ENCODE data around the gene ATP6V1G2. TPM values are rescaled to one million over a fixed set of nuclear protein-coding genes. Genes with fewer than 3 reads are reported as not detected.

Gene ATP6V1G2
- polyA plus RNA-seq, 10 donors, result 2.5 to 5.9 (median 3.9) TPM

DNA sequence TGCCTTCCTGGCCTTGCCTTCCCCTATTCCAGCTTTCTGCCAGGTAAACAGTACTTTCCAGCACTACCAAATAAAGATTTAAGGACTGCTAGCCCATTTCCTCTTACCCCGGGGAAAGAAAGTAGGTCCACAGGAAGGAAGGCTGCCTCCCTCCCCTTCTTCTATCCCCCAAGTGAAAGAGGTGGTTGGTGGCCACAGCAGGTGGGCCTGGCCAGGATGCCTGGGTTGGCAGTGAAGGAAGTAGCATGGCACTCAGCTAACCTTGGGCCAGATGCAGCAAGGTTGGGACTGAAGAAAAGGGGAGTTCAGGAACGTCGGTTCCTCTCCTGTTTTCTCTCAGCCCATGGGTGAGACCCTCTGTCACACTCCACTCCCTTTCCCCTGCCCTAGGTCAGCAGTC lies 9.9 kb upstream of the ATP6V1G2 start:
- DNase-seq, result no peak

DNA sequence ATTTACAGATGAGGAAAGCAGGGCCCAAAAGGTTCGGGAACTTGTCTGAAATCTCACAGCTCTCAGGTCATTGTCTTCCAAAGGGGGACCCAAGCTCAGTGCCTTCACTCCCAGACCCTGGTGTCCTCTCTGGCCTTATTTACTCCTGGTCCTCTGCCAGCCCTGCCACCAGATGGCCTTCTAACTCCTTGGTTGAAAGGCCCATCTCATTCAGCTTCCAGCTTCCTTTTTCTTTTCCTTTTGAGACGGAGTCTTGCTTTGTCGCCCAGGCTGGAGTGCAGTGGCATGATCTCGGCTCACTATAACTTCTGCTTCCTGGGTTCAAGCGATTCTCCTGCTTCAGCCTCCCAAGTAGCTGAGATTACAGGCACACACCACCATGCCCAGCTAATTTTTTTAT lies 5.0 kb upstream of the ATP6V1G2 start:
- peak in 2 of 3 donors; percentile 37 to 44 for DNase-seq

DNA sequence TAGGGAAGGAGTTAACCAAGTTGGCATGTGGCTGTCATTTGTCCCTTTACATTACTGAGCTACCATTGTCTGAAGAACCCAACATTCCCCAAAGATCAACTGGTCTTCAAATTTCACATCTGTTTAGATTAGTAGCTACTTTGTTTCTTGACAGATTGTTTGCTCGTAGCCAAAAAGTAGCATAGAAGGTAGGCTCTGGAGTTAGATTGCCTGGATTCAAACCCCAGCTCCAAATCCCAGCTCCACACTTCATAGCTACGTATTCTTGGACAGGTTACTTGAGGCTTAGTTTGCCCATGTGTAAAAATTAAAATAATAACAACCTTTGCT lies 2.1 kb upstream of the ATP6V1G2 start:
- no peak for DNase-seq

DNA sequence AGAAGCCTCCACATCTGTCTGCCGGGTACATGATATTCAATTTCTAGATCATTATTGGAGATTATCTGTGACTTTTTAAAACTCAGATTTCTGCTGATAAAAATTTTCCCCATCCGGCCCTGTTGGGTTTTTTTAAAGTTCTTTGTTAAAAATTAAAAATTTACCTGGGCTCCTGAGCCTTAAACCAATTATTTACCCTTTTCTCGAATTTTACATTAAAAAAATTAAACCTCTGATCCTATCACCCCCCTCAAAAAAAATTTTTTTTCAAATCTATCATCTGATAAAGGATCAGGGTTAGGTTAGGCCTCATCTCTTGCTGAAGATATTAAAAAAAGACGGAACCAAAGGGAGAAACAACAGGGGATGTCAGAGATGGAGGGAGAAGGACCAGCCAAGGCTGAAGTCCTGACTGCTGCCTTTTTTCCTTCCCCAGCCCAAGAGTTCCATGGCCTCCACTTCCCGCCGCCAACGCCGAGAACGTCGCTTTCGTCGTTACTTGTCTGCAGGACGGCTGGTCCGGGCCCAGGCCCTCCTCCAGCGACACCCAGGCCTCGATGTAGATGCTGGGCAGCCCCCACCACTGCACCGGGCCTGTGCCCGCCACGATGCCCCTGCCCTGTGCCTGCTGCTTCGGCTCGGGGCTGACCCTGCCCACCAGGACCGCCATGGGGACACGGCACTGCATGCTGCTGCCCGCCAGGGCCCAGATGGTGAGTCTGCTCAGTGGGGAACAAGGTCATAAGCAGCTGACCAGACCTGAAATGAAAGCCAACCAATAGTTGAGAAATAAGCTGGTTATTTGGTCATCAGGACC lies 1.5 kb upstream of the ATP6V1G2 start:
- DNase-seq, result no peak

DNA sequence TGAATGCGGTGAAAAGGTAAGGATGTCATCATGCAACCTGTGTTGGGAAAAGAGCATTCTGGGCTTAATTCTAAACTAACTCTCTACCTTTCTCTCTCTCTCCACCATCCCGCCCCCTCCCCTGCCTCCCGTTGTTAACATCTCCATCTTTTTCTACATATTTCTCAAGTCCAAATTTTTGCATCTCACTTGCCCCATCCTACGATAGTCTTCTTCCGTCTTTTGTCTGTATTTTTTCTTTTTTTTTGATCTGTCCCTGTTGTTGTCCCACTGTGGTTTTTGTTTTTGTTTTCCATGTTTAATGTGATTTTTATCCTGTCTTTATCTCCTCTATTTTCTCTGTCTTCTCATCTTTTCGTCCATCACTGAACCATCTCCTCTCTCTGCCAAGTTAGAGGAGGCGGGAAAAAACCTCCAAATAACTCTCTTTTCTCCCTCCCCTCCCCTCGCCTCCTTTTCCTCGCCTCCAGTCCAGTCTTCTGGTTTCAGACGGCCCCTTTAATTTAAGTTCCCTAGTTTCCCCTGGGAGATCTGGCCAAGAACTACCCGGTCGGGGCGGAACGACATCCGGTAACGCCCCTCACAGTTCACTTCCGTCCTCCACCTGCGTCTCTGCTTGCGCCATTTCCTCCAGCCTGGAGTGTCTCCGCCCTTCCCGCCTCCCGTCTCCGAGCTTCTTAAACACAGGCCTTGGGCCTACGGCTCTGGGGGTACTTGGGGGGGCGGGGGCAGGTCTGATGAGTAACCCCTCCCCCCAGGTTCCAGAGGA lies 734 bp upstream of the ATP6V1G2 start, which contains the start of gene NFKBIL1:
TSS of gene NFKBIL1 (plus strand) at position 651 of the 769 bp plus-strand sequence. CDS start at position 738, 87 bp downstream.
- DNase-seq, result peak; percentile 98 to 99 (median 99)

DNA sequence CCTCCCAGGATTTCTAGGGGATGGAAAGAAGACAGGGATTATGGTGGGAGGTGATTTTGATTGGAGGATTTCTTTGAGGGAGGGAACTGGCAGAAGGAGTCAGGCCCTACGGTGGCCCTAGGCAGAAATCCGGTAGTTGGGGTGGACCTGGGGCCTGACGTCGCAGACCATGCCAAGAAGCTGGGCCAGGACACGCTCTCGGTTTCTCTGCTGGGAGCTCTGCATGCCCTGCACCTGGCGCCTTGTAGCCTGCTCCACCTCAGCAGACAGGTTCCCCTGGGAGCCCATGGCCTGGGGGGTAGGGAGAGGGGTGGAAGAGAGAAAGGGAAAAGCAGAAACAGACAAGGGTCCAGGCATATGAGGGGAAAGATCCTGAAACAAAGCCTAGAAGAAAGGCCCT lies 1.1 kb downstream of the ATP6V1G2 start:
- DNase-seq, result no peak

DNA sequence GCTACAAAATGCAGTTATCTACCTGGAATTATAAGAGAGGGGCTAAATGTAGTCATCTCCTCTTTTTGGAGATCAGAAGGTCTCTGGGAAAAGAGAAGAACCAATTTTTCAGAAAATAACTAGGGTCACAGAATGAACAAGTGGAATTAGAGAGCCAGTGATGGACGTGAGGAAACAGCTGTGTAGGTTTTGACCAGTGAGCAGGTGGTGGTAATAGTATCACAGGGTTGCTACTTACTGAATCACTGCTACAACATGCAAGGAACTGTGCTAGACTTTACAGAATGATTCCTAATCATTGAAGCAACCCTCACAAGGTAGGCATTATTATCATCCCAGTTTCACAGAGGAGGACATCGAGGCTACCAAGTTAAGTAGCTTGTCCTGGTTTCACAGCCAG lies 1.7 kb downstream of the ATP6V1G2 start:
- DNase-seq, result no peak

DNA sequence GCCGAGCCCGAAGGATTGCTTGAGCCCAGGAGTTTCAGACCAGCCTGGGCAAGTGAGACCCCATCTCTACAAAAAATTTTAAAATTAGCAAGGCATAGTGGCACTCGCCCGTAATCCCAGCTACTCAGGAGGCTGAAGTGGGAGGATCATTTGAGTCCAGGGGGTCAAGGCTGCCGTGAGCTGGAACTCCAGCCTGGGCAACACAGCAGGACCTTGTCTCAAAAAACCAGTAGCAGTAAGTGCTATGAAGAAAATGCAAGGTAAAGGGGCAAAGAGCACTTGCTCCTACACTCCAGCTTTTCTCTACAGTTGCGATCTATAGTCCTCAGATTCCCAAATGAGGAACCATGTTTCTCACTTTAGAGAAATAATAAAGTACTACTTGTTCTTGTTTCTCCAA lies 2.8 kb downstream of the ATP6V1G2 start:
- DNase-seq, result no peak

DNA sequence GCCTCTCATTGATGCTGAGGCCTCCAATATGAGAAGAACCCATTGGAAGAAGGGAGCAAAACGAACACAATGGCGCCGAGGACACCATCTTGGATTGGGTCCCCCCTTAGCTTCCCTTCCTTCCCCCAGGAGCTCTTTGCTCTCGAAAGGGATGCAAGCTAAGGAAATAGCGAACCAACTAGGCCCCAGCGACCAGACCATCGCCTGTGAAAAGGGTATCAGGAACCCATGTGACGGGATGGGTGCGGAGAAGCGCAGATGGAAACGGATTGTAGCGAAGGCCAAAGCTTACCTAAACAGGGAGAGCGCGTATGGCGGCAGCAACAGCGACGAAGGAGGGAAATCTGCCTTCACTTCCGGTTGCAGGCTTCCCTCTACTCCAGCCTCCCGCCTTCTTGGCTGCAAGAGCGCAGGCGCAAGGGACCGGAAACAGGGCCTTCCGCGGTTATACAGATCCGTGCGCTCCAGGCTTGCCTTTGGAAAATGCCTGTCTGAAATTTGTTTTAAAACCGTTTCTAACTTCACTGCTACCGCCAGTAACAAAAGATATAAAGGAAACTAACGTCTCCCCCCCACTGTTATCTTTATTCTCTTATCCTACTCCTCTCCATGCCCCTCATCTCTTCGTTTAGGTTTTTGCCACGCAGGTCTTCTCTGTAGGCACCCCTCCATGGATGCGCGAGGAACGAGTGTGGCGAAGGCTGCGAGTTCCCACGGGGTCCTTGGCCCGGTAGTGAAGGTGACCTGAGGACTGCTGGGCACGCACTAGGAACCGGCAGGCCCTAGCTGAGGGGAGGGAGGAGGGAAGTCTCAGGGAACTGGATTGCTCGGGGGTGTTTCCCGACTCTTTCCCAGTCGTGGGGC lies 4.5 kb downstream of the ATP6V1G2 start, which contains the start of gene DDX39B:
TSS of gene DDX39B (minus strand) at position 346 of the 864 bp plus-strand sequence. CDS start 1,471 bp downstream, outside the sequence.
- peak; percentile 98 to 99 (median 98) for DNase-seq

DNA sequence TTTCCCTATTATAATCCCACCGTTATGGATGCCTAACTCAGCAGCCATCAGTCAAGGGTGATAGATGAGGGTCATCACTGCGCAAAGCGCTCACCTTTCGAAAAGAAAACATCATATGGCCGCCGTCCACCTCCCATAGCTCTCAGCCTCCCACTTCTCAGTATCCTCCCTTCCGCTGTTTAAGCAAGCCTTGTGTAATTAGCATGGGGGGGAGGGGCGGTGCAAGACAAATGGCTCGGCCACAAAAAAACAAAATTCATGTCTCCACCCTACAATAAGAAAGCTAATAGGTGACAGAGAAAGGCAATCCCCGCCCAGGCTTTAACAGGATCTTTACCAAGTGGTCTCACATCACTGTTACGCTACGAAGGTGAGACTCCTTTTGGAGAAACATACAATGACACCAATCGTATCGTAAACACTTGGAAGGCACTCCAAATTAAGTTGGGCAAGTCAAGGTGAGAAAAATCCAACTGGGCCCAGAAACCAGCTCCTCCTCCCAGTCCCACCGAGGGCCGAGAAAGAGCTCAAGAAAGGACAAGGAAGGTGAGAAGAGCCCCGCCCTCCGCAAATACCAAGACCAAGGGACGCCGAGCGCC lies 5.2 kb downstream of the ATP6V1G2 start:
- DNase-seq, result peak in 1 of 3 donors; percentile 51

DNA sequence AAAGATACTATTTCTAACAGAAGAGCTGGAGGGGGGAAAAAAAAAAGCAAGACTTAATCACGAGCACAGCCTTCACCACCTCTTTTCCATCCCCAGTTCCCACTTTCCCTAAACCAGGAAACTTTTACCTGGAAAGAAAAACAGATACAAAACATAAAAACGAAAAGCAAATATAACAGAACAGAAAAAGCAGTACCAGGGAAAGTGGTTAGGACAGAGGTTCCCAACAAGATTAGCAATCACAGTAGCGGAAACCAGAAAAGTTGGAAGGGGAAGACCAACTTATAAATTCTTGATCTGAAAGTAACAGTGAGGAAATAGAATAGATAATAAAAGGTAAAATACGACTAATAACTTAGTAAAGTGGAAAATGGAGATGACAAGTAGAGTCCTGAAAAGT lies 5.8 kb downstream of the ATP6V1G2 start:
- no peak for DNase-seq

DNA sequence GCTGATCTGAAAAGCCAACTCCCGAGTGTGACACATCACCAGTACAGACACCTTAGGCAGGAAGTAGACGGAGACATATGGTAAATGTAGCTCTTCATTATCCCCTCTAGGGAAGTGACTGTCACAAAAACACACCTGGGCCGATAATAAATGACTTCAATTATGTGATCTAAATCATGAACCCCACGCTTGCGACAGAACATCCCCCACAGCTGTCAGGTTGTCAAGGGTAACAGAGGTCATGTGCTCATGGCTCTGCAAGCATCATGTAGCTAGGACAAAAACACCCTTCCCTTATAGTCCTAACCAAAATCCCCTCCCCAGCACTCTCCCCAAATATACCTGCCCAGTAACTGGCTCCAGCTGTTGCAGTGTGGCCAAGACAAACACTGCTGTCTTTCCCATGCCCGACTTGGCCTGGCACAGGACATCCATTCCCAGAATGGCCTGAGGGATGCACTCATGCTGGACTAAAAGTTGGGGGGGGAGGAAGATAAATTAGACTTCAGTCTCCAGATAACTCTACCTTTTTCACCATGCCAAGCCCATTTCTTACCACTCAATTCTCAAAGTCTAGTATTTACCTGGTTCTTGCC lies 7.5 kb downstream of the ATP6V1G2 start:
- DNase-seq, result no peak

DNA sequence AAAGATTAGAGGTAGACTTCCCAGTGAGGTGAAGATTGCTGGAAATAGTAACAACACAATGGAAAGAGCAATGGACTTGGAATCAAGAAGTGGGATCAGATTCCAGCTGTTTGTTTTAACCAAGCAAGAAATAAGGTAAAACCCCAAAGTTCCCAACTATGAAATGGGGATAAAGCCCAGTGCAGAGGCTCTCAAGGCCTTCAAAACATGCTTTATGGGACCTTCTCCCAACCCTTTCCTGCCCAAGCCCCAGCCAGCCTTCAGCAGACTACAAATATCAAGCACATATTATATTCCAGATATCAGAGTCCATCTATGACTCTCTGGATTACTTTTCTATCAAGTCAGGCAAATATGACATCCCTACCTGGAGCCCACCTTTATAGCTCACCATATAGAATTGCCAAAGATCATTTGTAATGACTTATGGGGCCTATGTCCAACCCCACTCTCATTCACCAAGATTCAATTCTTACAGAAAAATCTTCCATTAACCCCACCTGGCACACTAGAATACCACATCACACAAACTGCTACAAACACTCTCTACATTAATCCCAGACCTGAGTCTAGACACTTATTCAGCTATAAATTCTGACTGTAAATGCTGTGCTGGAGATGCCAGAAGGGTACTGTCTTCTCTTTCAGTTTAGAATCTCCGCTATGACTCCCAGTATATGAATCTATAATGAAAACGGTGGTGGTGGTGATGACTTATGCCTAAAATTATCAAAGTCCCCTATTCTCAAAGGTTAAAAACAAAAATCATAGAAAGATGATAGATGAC lies 10.7 kb downstream of the ATP6V1G2 start:
- DNase-seq, result no peak

DNA sequence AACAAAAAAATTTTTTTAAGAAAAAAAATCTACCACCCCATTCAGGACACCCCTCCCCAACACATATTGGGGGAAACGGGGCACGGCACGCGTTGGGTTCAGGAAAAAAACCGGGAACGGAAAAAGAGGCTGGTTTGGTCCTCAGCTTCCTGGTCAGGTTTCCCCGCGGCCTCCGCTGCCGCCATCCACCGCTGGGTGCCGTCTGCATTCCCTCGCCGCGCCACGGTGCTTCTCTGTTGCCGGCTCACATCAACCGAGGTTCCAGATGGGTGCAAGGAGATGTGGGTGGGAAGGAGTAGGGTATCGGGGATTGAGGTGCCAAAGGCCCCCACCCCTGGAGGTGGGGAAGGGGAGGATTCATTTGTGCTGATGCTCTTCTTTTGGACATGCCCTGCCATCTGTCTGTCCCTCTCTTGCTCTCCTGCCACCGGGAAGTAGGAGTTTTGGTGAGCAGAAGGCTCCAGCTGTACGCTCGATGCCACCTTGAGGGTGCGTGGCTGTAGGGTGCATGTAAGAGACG lies 11.8 kb downstream of the ATP6V1G2 start:
- no peak for DNase-seq

DNA sequence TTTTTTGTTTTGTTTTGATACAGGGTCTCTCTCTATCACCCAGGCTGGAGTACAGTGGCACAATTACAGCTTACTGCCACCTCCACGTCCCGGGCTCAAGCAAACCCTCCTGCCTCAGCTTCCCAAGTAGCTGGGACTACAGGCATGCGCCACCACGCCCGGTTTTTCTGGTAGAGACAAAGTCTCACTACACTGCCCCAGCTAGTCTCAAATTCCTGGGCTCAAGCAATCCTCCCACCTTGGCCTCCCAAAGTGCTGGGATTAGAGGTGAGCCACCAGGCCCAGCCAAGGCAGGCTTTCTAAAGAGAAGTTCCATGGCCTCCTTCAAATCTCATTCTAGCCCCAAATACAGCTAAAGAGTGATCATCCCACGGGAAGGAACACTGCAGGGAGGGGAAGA lies 12.4 kb downstream of the ATP6V1G2 start:
- DNase-seq, result no peak

DNA sequence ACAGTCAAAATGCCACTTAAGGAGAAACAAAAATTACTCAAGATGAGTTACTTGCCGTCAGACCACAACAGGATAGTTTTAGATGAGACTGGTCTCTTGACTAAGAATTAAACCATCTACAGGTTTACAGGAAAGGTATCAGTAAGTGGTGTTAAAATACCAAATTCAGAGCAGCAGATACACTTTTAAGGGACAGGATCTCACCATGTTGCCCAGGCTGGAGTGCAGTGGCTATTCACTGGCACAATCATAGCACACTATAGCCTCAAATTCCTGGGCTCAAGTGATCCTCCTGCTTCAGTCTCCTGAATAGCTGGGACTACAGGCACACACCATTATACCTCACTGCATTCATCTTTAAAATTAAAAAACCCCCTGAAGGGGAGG lies 13.0 kb downstream of the ATP6V1G2 start:
- no peak for DNase-seq

DNA sequence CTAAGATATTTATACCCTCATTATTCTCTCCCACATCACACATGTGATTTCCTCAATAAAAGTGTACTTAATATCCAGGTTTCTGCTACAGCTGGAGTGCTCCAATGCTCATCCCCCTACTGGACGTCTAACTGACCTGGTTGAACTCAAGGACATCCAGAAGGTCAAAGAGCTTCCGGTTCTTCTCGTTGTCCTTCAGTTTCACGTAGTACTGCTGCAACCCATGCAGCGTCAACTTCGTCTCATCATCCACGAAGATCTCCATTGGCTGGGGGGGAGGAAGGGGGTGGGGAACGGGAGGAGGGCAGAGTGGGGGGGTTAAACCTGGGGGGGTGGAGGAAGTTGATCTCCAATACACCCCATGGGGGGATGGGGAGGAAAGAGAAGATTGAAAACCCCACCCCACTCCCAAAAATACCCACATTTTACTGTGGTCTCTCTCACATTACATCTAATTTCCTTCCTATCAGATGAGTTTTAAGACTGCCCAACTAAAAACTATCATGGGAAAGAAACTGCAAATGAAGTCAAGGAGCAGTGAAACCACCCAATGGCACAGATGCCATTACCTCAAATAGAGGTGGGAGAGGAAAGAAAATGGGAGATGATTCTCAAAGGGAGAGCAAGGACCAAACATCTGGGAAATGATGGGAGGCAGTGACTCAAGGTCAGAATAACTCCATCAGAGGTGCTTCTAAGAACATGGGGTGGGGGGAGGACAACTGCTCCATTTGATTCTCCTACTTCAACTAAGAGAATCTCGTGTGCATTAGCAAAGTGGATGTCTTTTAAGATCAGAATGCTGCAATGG lies 13.6 kb downstream of the ATP6V1G2 start:
- DNase-seq, result no peak

DNA sequence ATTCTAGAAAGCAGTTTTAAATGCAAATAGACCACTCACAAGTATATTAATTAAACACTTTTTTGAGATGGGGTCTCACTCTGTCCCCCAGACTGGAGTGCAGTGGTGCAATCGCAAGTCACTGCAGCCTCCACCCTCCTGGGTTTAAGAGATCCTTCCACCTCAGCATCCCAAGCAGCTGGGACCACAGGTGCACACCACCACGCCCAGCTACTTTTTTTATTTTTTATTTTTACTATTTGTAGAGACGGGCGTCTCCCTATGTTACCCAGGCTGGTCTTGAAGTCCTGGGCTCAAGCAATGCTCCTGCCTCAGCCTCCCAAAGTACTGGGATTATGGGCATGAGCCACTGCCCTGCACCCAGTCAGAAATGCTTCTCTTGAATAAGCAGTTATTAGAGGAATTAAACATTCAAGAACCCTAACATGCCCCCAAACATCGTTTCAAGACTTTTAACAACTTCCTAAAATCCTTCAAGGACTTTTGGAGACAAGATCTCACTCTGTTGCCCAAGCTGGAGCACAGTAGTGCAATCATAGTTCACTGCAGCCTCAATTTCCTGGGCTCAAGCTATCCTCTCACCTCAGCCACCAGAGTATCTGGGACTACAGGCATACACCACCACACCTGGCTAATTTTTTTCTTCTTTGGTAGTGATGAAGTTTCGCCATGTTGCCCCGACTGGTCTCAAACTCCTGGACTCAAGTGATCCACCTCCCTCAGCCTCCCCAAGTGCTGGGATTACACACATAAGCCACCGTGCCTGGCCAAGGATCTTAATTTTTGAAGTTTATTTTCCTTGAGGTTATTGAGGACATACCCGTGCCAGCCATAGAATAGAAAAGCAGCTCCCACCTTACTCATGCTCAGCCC lies 14.4 kb downstream of the ATP6V1G2 start:
- no peak for DNase-seq

All from muscle of back (tissue), 11 donors.